Measurements from ENCODE around the gene MTA1. TPM values are rescaled to one million over a fixed set of nuclear protein-coding genes. Genes with fewer than 3 reads are reported as not detected.

Gene MTA1
- total RNA-seq, 1 experiment from 2014 or later = 238 TPM

- Histone ChIP-seq H3K27ac (ENCODE audit: low read depth, low read length, poor library complexity, severe bottlenecking) (peak overlapping the region; percentile 91), H3K27me3 (replicated peaks; ENCODE audit: insufficient read depth, low read depth, low read length, poor library complexity) (no peaks in the 10 kb centered on the region), H3K36me3 (ENCODE audit: insufficient read depth, low read length, poor library complexity, severe bottlenecking) (peaks cover 21% of the 10 kb centered on the region), H3K4me1 (ENCODE audit: insufficient read depth, low read length, poor library complexity, severe bottlenecking) (peaks cover 5% of the 10 kb centered on the region), H3K4me3 (ENCODE audit: low read depth, low read length, poor library complexity, severe bottlenecking) (peak overlapping the region; percentile 67), H3K9me3 (ENCODE audit: low read depth, low read length, poor library complexity, severe bottlenecking) (peaks cover 33% of the 10 kb centered on the region)
- no TSS peak for BruUV-seq (replicated peaks)
- POLR2A ChIA-PET (ENCODE audit: low non-redundant PET) = interaction anchor here (0.7 kb wide), 1 partner anchor 91 kb away, joined by 16 read pairs; no protein-coding TSS in a partner anchor
- intact Hi-C loops (cut with micrococcal nuclease; ENCODE audit: unreplicated experiment) = no loop called here
- DNase-seq (ENCODE audit: low spot score) = peak; percentile 60
- no peak for TF ChIP-seq CTCF (conservative IDR thresholded peaks at IDR 0.05; ENCODE audit: low read depth, low read length)
- TF ChIP-seq EZH2 (IDR thresholded peaks at IDR 0.05; ENCODE audit: borderline replicate concordance, low read depth, low read length, poor library complexity, severe bottlenecking) = no peak
- CTCF ChIA-PET = no interaction called here
These were observed 20.7 kb upstream of the MTA1 start for GRCh38 chr14:105398726-105399465.

GRCh38 chr14:105399466-105399775, 20.2 kb upstream of the MTA1 start:
- BruUV-seq (replicated peaks) = TSS peak; percentile 64
- intact Hi-C loops (cut with micrococcal nuclease; ENCODE audit: unreplicated experiment) = no loop called here
- Histone ChIP-seq H3K4me1 (ENCODE audit: insufficient read depth, low read length, poor library complexity, severe bottlenecking) (peaks cover 5% of the 10 kb centered on the region), H3K27ac (ENCODE audit: low read depth, low read length, poor library complexity, severe bottlenecking) (no peak overlapping the region), H3K36me3 (ENCODE audit: insufficient read depth, low read length, poor library complexity, severe bottlenecking) (peaks cover 21% of the 10 kb centered on the region), H3K9me3 (ENCODE audit: low read depth, low read length, poor library complexity, severe bottlenecking) (peaks cover 33% of the 10 kb centered on the region), H3K4me3 (ENCODE audit: low read depth, low read length, poor library complexity, severe bottlenecking) (peak overlapping the region; percentile 67), H3K27me3 (replicated peaks; ENCODE audit: insufficient read depth, low read depth, low read length, poor library complexity) (no peaks in the 10 kb centered on the region)
- no peak for DNase-seq (ENCODE audit: low spot score)
- ChIA-PET POLR2A (ENCODE audit: low non-redundant PET) (no interaction called here), CTCF (no interaction called here)
- TF ChIP-seq EZH2 (IDR thresholded peaks at IDR 0.05; ENCODE audit: borderline replicate concordance, low read depth, low read length, poor library complexity, severe bottlenecking) = no peak
- no peak for TF ChIP-seq CTCF (conservative IDR thresholded peaks at IDR 0.05; ENCODE audit: low read depth, low read length)

GRCh38 chr14:105400016-105400415, 19.6 kb upstream of the MTA1 start:
- ChIA-PET POLR2A (ENCODE audit: low non-redundant PET) (no interaction called here), CTCF (no interaction called here)
- H3K36me3 ChIP-seq (ENCODE audit: insufficient read depth, low read length, poor library complexity, severe bottlenecking) = peaks cover 21% of the 10 kb centered on the region
- TF ChIP-seq CTCF (conservative IDR thresholded peaks at IDR 0.05; ENCODE audit: low read depth, low read length) = no peak
- TF ChIP-seq EZH2 (IDR thresholded peaks at IDR 0.05; ENCODE audit: borderline replicate concordance, low read depth, low read length, poor library complexity, severe bottlenecking) = no peak
- no peaks in the 10 kb centered on the region for H3K27me3 ChIP-seq (replicated peaks; ENCODE audit: insufficient read depth, low read depth, low read length, poor library complexity)
- intact Hi-C loops (cut with micrococcal nuclease; ENCODE audit: unreplicated experiment) = no loop called here
- H3K27ac ChIP-seq (ENCODE audit: low read depth, low read length, poor library complexity, severe bottlenecking) = no peak overlapping the region
- peaks cover 5% of the 10 kb centered on the region for H3K4me1 ChIP-seq (ENCODE audit: insufficient read depth, low read length, poor library complexity, severe bottlenecking)
- no peak overlapping the region for H3K4me3 ChIP-seq (ENCODE audit: low read depth, low read length, poor library complexity, severe bottlenecking)
- no TSS peak for BruUV-seq (replicated peaks)
- H3K9me3 ChIP-seq (ENCODE audit: low read depth, low read length, poor library complexity, severe bottlenecking) = peaks cover 33% of the 10 kb centered on the region
- DNase-seq (ENCODE audit: low spot score) = no peak
